Ammon's horn (tissue), 1 donor: ENCODE data around the gene CTDP1.
"Not testable (repeated sequence)": the region's sequence is repeated elsewhere in the genome, so short reads cannot be mapped to it uniquely, and the experiment has no call there.

Experiments
- DNase-seq: peaks from one replicate; pipeline ENCODE4 v3.0.0-alpha.2; 2016; ENCODE audit warnings: low spot score

CTDP1 gene

DNA sequence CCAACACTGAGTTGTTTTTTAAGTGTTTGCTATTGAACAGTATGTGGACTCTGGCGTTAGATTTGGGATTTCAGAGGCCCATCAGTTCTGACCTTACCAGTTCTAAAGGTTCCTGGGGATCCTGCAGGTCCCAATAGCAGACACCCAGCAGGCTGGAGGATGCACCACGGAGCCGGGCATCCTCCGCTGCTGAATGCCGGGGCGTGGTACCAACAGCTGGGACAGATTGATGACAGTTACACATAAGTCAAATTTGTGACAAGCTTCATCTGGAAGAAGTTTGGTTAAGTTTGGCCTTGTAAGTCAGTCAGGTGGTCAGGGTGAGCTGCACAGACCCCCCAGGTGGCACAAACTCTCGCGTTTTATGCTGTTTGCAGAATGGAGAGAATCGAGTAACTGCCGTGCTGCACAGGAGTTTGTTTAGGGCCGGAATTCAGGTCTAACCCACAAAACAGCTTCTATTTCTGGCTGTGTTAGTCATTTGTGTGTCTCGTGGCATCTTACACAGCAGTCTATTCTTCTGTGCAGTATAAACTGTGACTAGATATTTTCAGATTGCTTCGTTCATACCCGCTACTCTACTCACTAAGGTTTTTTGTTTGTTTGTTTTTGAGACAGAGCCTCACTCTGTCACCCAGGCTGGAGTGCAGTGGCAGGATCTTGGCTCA lies 19.2 kb downstream of the CTDP1 start:
- DNase-seq: peak; percentile 34

DNA sequence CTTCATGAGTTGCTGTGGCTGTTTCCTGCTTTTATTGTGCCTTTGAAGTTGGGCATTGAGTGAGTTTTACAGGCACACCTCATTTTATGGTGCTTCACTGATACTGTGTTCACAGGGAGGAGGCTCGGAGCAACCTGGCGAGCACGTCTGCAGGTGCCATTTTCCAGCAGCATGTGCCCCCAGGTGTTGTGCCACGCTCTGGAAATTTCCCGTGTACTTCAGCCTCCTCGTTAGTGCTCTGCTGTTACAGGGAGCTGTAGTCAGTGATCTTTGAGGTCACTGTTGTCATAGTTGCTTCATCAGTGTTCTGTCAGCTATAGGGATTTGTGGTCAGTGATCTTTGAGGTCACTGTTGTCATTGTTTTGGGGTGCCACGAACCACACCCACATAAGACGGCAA lies 20.1 kb downstream of the CTDP1 start:
- DNase-seq: no peak

GRCh38 chr18:79702906-79703305 lies 23.3 kb downstream of the CTDP1 start:
- no peak for DNase-seq

- DNase-seq: no peak
These were observed 25.0 kb downstream of the CTDP1 start for GRCh38 chr18:79704631-79705030.

GRCh38 chr18:79705272-79705671 lies 25.7 kb downstream of the CTDP1 start:
- no peak for DNase-seq

DNA sequence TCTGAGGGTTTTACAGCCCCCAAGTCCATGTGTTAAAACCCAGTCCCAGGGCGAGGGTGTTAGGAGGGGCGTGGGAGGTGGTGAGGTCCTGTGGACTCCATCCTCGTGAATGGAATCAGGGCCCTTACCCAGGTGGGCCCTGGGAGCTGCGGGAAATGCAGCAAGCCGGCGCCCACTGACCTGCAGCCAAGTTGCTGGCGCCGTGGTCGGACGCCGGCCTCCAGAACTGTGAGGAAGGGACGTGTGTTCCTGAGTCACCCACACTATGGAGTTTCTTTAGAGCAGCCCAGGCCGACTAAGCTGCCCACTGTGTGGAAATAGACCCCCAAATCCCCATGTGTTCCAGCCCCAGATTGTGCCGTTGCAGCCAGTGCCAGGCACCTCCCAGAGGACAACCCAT lies 26.4 kb downstream of the CTDP1 start:
- no peak for DNase-seq

- DNase-seq: no peak
These were observed 27.1 kb downstream of the CTDP1 start for GRCh38 chr18:79706658-79707057.

- DNase-seq: no peak
These were observed 27.6 kb downstream of the CTDP1 start for GRCh38 chr18:79707239-79707638.

- no peak for DNase-seq
These were observed 28.1 kb downstream of the CTDP1 start for GRCh38 chr18:79707671-79708070.

- no peak for DNase-seq
These were observed 28.8 kb downstream of the CTDP1 start for GRCh38 chr18:79708412-79708811.

GRCh38 chr18:79712206-79712857 lies 32.7 kb downstream of the CTDP1 start:
- no peak for DNase-seq

GRCh38 chr18:79713341-79713740 lies 33.7 kb downstream of the CTDP1 start:
- no peak for DNase-seq

GRCh38 chr18:79714531-79715240 lies 35.1 kb downstream of the CTDP1 start:
- DNase-seq: no peak

DNA sequence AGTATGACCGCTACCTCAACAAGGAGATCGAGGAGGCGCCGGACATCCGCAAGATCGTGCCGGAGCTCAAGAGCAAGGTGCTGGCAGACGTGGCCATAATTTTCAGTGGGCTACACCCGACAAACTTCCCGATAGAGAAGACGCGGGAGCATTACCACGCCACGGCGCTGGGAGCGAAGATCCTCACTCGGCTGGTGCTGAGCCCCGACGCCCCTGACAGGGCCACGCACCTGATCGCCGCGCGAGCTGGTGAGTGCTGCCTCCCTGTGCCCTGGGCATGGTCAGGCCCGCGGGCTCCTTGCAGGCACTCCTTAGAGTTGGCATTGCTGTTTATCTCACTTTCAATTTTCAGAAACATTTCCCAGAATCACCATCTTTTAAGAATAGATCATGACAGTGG lies 35.7 kb downstream of the CTDP1 start:
- no peak for DNase-seq

DNA sequence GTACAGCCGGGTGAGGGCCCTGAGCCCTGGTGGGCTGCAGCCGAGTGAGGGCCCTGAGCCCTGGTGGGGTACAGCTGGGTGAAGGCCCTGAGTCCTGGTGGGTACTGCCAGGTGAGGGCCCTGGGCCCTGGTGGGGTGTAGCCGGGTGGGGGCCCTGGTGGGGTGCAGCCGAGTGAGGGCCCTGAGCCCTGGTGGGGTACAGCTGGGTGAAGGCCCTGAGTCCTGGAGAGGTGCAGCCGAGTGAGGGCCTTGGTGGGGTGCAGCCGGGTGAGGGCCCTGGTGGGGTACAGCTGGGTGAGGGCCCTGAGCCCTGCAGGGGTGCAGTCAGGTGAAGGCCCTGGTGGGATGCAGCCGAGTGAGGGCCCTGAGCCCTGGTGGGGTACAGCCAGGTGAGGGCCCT lies 37.5 kb downstream of the CTDP1 start:
- no peak for DNase-seq

DNA sequence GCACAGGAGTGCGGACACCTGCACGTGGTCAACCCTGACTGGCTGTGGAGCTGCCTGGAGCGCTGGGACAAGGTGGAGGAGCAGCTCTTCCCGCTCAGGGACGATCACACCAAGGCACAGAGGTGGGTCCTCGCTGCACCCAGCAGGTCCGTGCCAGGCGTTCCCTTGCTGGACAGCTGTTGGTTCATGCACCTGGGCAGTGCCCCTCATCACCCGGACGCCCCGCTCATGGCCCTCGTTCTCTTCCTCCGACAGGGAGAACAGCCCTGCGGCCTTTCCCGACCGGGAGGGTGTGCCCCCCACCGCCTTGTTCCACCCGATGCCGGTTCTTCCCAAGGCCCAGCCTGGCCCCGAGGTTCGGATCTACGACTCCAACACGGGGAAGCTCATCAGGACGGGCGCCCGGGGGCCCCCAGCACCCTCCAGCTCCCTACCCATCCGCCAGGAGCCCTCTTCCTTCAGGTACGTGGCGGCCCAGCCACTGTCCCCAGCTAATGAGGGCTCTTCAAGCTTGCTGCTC lies 38.0 kb downstream of the CTDP1 start:
- no peak for DNase-seq

- DNase-seq: no peak
These were observed 38.5 kb downstream of the CTDP1 start for GRCh38 chr18:79718126-79718525.

GRCh38 chr18:79718878-79719477 lies 39.4 kb downstream of the CTDP1 start:
- DNase-seq: no peak

- not testable (repeated sequence) for DNase-seq
These were observed 40.1 kb downstream of the CTDP1 start for GRCh38 chr18:79719478-79720358.

DNA sequence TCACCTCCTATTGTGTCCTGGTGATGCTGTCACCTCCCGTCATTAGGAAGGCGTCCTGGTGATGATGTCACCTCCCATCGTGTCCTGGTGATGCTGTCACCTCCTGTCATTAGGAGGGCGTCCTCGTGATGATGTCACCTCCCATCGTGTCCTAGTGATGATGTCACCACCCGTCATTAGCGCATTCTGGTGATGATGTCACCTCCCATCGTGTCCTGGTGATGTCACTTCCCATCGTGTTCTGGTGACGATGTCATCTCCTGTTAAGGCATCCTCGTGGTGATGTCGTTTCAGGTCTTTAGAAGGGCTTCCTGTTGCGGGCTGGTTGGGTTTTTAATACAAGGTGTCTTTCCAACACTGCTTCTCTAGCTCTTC lies 40.7 kb downstream of the CTDP1 start:
- no peak for DNase-seq

- DNase-seq: no peak
These were observed 43.4 kb downstream of the CTDP1 start for GRCh38 chr18:79723036-79723435.

GRCh38 chr18:79723628-79724027 lies 44.0 kb downstream of the CTDP1 start:
- no peak for DNase-seq
